OCI-LY1 (cell line): ENCODE measurements around the gene ITIH3.

ENCODE experiments used
- CTCF ChIP-seq: fragments of 200-600 bp; sonication (generic), shearing (Covaris generic); IDR thresholded peaks from 2 replicates; pipeline ENCODE4 v1.5.1; 2017; ENCODE audit warnings: mild to moderate bottlenecking, antibody characterized with exemption, low read length, moderate library complexity, mixed read lengths
- EZH2 ChIP-seq: fragments of 200-600 bp; sonication (generic), shearing (Covaris generic); IDR thresholded peaks from 2 replicates; pipeline ENCODE4 v1.8.0; 2017; ENCODE audit warnings: borderline replicate concordance, mixed run types, mild to moderate bottlenecking, antibody characterized with exemption, low read length, moderate library complexity, mixed read lengths

GRCh38 chr3:52793702-52794611 lies 639 bp upstream of the ITIH3 start:
- TF ChIP-seq CTCF (no peak), EZH2 (no peak)
